HFF-Myc (cell line): ENCODE data around the gene SPIRE1.

Experiments used
- DNase-seq: peaks from one replicate; pipeline ENCODE4 v3.0.0-alpha.2; 2011; ENCODE audit warnings: low read depth; ENCODE audit errors: extremely low read depth
- H3K4me3 ChIP-seq: replicated peaks from 2 replicates; pipeline ENCODE4 v1.5.1; 2011; ENCODE audit warnings: low read depth, mild to moderate bottlenecking, control low read depth, low read length
- CTCF ChIP-seq: IDR thresholded peaks from 2 replicates; pipeline ENCODE4 v1.5.1; 2012; ENCODE audit warnings: mild to moderate bottlenecking, low read depth, low read length, control low read depth; ENCODE audit errors: missing control alignments

The SPIRE1 gene

GRCh38 chr18:12478269-12479047, 179.4 kb downstream of the SPIRE1 start:
- TF ChIP-seq CTCF = peak; percentile 14
- DNase-seq = no peak
- no peak overlapping the region for H3K4me3 ChIP-seq

GRCh38 chr18:12477606-12478005, 180.3 kb downstream of the SPIRE1 start:
- no peak for TF ChIP-seq CTCF
- no peak overlapping the region for H3K4me3 ChIP-seq
- no peak for DNase-seq

- no peak for TF ChIP-seq CTCF
- H3K4me3 ChIP-seq = no peak overlapping the region
- no peak for DNase-seq
These were observed 181.0 kb downstream of the SPIRE1 start for GRCh38 chr18:12476955-12477354.

GRCh38 chr18:12474876-12475275, 183.0 kb downstream of the SPIRE1 start:
- no peak for DNase-seq
- no peak overlapping the region for H3K4me3 ChIP-seq
- TF ChIP-seq CTCF = no peak

- H3K4me3 ChIP-seq = no peak overlapping the region
- TF ChIP-seq CTCF = no peak
- DNase-seq = no peak
These were observed 183.8 kb downstream of the SPIRE1 start for GRCh38 chr18:12474146-12474545.

GRCh38 chr18:12470382-12471075, 187.4 kb downstream of the SPIRE1 start:
- no peak for DNase-seq
- no peak overlapping the region for H3K4me3 ChIP-seq
- TF ChIP-seq CTCF = no peak
